COLO668 (cell line): ENCODE measurements around the gene TOX3.

Experiments
- DNase-seq: peaks from one replicate; lab custom pipeline; 2025; ENCODE audit not compliant: unreplicated experiment; lab: John Stamatoyannopoulos, UW

Gene TOX3

DNA sequence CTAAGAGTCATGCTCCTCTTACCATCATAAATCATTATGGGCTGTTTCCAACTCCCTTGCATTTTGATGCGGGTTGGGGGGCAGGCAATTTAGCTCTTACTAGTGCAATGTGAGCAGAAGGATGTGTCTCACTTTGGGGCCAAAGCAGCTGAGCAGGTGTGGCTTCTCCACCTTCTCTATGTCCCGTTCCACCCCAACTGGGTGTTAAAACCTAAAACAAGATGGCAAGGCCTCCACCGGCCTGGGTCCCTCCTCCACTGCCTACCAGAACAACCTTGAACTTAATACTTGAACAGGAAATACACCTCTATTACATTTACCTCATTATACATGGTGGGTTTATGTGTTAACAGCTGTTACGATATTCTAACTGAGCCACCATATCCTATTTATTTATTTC is 52.8 kb downstream of the TOX3 start:
- DNase-seq, result no peak

DNA sequence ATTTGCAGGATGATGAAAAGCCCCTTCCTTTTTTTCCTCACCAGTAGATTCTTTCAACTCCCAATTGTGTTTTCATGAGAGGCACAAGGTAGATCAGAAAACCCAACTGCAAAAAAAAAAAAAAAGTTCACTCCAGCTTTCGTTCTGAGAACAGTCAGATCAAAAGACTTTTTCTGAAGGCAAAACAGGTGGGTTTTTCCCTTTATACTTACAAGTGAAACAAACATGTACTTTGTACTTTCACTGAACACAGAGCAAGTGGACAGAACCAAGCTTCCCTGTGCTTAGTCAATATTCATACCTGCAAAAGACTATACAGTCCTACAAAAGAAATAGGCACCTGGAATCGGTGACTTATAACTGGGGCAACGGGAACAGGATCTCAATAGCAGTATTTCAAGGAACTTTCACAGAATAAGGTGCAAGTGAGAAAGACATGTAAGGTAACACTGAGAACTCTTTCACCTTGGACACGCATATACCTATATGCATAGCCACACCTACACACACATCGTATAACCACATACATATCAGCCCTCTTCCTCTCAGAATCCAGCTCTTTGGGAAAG is 54.1 kb downstream of the TOX3 start:
- DNase-seq, result no peak

DNA sequence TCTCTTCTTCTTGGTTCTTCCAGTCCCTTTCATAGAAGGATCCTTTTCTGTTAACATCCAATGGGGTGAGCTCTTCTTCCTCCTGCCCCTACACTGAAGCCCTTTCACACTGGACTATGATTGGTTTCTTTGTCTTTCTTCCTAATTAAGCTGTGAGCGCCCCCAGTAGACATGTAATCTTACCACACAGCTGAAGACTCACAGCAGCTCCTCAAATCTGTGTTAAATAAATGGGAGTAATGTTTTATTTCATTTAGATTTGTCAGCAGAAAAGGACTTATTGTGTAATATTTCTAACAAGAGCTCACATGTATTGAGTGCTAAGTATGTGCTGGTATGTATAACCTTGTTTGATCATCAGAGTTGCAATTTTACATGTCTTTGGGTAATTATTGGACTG is 55.7 kb downstream of the TOX3 start:
- no peak for DNase-seq

DNA sequence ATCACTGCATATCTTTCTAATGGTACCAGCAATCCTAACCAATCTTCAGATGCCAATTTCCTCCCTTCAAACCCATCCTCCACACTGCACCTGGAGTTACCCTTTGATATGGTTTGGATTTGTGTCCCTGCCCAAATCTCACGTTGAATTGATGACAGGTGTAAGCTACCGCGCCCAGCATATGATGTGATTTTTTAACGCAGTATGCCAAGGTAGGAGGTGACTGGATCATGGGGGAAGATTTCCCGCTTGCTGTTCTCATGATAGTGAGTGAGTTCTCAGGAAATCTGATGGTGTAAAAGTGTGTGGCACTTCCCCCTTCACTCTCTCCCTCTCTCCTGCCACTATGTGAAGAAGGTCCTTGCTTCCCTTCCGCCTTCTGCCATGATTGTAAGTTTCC is 57.0 kb downstream of the TOX3 start:
- DNase-seq, result no peak

DNA sequence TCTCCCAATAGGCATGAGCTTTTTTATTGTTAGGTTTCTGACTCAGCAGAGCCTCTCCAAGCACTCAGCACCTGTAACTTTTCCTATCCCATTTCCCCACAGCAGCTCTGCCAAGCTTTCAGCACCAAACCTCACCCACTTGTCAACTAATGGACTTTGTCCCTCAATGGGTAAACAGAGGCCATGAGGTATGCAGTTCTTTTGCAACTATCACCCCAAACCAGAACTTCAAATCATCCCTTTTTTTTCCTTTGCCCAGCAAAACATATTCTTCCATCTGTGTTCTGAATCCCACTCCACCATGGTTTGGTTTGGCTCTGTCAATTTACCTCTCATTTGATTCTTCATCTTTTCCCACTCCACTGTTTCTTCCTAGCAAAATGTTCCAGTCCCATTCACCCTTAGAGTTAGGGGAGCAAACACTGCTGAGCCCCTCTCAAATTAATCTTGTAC is 58.1 kb downstream of the TOX3 start:
- DNase-seq, result no peak

DNA sequence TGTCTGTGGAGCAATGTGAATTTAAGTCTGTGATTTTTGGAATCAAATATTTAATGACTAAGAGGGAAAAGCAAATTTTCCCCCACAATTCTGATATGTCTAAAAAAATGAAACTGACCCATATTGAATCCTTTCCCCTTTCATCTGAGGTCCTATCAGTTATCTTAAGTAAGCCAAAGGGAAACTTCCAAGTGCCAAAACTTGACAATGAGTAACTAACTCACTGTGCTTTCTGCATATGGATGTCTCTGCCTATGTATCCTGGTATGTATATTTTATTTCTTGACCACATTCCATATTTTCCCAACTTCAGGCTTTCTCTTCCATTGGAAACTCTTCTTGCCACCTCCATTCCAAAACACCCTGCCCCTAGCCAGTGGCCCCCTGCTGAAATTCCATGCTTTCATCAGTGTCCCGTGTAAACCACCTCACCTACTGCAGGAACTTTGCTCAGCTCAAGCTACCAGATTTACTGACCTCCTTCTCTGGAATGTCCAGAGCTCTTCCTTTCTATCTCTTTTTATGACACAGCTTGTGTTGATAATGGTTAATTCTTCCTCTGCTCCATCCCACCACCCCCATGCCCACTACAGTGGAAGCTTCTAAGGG is 59.0 kb downstream of the TOX3 start:
- DNase-seq, result no peak

DNA sequence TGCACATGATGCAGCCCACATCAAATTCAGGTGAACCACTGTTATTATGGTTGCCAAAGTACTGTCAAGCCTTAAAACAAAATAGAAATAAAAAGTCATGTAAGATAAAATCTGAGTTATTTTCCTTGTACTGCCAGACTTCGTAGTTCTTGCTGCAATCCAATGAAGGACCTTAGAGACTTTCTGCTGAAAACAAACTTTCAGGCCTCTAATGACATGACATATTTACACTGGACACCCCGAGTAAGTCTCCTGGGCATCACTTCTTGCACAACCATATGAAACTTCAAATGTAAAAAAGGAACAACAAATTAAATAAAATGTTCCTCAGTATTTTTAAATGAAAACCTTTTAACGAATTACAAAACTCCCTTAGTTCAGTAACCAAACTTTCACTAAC is 66.7 kb downstream of the TOX3 start:
- DNase-seq, result no peak

DNA sequence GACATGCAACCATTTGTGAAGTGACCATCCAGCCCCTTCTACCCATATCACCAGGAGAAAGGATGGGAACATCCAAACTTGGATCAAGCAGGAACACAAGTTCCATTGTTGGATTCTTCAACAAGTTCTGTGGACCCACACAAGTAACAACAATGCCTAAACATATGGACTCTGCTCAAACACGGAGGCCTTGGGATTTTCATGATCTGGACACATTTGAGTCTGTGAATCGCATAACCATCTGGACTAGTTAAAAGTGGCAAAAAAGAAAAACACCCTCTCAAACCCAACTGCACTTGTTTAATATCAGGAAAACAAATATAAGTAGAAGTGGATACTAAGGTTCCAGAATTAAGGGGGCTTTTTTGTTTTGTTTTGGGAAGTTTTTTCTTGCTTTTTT is 70.8 kb downstream of the TOX3 start:
- DNase-seq, result no peak

DNA sequence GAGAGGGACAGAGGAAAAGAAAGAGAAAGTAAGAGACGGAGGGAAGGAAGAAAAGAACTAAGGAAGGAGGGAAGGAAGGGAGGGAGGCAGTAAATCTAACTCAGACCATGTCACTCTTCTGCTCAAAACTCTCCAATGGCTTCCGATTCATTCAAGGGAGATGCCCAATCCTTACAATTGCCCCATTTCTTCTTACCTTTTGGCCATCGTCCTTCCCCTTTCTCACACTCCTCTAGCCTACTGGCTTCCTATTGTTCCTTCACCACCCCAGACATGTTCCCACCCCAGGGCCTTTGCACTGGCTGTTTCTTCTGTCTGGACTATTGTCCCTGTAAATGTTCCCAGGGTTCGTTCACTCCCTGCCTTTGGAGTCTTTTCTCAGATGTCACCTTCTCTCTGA is 72.3 kb downstream of the TOX3 start:
- DNase-seq, result no peak

DNA sequence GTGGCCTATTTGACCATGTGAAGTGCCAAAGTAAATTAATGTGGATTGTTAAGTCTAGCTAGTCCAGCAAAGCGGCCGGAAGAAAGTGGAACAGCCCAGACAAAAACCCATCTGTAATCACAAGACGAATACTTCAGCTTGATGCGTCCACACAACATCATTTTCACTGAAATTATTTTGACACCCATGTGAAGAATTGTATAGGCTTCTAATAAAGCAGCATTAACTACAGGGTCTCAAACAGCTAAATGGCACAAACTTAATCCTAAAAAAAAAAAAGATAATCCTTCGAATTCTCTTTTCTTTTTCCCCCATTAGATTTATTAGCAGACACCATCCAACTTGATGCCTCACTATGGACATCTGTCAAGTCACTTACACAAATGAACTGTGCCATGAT is 73.8 kb downstream of the TOX3 start:
- DNase-seq, result no peak

DNA sequence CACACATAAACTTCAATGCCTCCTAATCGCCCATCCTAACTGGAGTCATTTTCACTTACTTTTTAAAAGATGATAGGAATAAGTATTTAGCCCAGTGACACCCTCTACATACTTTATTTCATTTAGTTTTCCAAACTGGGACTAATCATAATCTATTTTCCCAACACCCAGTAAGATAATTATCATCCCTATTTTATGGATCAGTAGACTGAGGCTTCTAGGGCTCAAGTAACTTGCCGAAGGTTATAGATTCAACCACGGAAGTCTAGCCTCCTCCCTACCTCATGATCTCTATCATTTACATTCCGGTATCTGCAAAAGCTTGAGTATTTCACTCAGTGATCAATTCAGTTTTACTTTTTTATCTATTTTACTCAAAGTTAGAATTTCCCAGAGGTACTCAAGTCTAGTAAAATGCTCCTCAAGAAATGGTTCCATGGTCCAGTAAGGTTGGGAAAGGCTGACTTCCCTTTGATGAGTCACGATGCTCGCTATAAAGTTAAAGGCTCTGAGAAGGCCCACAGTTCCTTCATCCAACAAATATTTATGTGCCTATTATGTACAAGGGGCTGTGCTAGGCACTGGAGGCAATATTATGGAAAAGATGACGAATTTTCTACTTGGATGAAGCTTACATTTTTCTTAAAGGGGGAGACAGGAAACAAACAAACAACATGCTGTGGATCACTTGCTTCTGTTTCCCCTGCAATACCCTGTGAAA is 75.1 kb downstream of the TOX3 start:
- DNase-seq, result no peak

DNA sequence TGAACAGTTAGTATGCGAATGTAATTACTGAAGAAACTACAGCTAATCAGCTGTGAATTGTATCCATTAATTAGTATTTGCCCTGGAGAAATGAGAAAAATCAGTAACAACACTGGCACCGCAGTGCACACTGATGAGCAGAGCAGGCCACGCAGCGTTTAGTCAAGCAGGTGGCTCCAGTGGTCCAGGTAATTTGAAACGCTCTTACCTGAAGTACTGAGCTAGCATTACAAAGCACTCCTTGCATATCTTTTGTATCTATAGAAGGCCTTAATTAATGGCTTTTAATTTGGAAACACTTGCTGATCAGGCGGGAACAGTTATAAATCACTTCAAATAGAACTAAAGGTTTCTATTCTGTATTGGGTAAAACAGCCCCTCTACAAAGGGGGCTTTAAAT is 76.4 kb downstream of the TOX3 start:
- DNase-seq, result peak; percentile 66

DNA sequence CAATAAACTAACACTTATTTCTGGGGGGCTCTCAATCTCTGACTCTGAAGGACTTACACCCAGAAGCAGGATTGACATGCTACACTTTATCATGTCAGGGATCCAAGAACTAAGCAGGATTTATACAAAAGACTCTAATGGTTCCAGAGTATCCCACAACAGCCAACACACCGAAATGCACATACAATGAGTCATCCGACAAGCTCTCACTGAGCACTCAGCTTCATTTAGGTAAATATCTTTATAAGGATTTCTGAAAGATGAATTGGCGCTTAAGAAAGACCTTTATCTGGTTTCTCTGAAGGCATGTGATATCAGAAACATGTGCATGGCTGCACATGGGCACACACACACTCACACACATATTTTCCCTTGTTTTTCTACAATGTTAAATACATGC is 77.2 kb downstream of the TOX3 start:
- DNase-seq, result peak; percentile 17

DNA sequence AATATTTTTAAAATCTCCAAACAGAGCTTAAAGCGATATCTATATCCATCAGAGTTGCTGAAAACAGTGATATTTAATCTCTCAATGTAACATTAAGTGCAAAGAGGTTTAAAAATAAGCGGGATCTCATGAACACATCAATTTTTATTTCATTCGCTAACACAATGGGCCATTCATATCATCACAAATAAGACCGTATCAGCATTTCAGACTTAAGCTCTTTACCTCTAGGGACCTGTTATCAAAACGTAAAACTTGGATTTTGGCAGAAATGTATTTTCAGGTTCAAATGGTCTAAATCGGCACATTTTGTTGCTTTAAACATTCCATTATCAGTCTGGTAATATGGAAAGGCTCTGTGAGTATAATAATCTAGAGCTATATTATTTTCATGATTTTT is 77.9 kb downstream of the TOX3 start:
- no peak for DNase-seq

DNA sequence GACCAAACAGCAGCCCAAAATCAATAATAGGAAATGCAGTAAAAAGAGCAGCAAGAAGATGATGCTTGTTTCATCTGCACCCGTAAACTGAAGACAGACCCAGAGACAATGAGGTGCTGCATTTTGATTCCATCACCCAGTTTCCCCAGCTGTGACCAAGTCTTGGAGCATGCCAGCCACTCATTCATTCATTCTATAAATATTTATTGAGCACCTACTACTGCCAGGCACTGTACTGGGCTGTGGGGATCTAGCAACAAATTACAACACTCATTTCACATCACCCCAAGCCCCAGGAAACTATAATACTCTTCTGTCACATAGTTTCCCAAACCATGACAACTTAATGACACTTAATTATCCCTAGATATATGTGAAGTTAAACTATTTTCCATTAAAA is 79.2 kb downstream of the TOX3 start:
- DNase-seq, result no peak

DNA sequence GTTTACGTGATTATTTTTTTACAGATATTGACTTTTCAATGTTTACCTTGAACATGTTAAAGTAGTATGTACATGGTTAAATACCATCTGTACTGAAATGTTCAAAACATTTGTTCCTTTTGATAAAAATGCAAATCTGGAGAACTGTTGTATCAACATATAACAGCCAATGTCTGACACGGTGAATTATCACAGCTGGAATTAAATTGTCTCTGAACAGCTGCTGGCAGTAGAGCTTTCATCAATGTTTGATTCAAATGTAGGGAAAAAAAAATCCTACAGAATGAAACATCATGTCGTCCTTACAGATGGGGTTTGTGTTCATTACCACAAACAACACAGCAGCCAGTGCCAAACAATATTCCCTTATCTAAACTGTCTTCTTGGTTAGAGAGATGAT is 79.9 kb downstream of the TOX3 start:
- DNase-seq, result no peak

DNA sequence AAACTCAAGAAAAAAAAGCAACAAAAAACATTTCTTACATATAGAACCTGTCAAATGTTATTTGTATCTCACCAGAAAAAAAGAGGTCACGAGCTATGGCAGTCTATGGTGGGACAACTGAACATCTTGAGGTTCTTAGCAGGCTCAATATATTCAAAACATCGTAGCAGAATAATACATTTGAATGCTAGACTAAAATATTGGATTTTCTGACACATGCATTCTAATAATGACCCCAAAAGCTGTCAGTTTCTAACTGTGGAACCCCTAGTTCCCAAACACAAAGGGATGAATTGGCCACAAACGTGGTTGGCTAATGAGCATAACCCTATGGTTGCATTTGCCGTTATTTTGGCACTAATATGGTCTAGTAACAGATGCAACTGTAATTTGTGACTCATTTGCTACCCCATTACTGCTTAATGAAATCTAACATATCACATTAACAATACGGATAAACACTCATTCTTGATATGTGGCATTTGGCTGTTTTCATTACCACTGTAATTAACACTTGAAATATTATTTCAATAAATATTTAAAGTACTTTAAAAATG is 81.2 kb downstream of the TOX3 start:
- DNase-seq, result no peak

DNA sequence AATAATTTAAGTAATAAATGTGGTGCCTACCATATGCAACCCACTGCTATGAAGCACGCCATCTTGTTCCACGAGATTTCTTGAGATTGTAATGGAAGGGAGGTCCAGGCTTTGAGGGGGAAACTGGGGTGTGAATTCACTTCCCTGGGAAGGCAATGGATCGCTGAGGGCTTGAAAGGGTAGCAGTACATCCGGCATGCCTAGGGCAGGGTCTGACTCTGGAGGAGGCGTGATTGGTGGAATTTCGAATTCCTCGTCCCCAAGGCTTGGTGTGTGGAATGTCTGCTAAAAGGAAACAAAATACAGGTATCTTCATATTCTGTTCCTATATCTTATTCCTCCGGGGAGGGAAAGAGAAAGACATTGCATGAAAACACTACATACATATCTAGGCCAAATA is 83.0 kb downstream of the TOX3 start:
- no peak for DNase-seq

DNA sequence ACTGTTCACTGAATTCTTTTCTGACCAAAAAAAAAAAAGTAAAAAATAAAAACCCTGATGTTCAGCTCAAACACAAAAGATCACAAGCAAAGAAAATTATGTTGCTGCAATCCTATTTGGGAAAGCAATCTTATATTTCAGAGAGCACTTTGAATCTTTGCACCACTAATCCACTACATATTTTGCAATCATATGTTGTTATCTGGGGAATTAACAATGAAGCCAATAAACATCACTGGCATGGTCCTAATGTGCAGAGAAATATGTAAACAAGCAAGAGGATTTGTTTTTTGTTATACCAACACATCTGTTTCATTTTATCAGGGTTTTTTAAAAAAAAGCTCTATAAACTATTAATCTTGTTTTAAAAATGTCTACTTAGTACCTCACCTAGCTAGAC is 84.1 kb downstream of the TOX3 start:
- no peak for DNase-seq

DNA sequence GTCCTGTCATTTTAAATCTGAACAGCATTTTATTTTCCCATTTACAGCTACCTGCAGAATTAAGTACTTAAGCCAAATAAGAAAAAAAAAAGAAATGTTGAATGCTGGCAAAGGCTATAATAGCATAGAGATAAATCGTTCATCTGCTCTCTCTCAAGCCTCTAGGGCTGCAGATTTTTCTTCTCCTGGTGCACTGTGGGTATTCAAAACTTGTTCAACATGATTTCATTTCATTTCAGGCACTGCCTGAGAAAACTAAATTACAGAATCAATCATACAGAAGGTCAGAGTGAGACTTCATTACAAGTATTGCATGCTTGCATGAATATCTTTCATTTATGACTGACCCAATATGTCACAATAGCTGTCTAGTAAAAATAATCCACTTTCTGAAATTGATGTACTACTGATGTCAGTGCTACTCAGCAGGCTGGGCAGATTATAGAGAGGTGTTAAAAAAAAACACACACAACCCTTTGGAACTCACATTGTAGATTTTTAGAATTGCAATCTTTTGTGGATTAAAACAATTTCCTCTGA is 86.2 kb downstream of the TOX3 start:
- DNase-seq, result no peak

DNA sequence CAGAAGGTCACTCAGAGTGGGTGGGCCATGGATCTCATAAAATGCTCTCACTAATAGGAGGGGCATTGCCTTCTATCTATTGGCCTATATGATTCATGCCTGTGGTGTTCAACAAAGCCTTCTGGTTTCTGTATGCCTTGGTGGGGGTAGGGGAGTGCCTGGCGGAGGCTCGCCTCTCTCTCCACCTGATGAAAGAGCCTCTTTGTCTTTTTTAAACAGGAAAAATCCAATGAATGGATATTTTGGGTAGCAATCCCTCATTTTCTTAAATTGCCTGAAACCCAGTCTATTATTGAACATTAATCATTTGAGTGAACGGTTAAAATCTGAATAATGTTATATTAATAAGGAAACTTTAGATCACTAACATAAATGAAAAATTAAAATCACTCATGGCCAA is 90.6 kb downstream of the TOX3 start:
- no peak for DNase-seq
